Right lobe of liver (tissue), 4 donors: ENCODE measurements around the gene PIP4K2B.

Experiments
- CTCF ChIP-seq, 4 donors: fragments of 200-600 bp in 3 of 4; fragments of 450-650 bp in 1 of 4; IDR thresholded peaks; one replicate each; pipeline versions ENCODE4 v1.5.1 to v1.8.0; 2016 to 2022; ENCODE audit warnings: antibody characterized with exemption in 4 of 4, mild to moderate bottlenecking in 2 of 4
- POLR2A ChIP-seq: fragments of 450-650 bp; IDR thresholded peaks from one replicate; pipeline ENCODE4 v1.6.1; 2017; ENCODE audit warnings: antibody characterized with exemption, mild to moderate bottlenecking
- donor health status: DM: no; HTN: no; CAD: no.
- donor health status: DM: no; HTN: no; CAD: no.
- donor health status: DM: no; HTN: yes; CAD: no.

GRCh38 chr17:38796451-38797157 is 2.8 kb downstream of the PIP4K2B start:
- TF ChIP-seq CTCF (IDR thresholded peaks at IDR 0.05) (no peak), POLR2A (no peak)
